H54 (cell line): ENCODE results near the gene THADA.

Source experiments
- DNase-seq: peaks from one replicate; pipeline ENCODE4 v3.0.0; 2011; ENCODE audit warnings: low spot score, mixed read lengths; ENCODE audit not compliant: insufficient read length
- FAIRE-seq: peaks from 3 replicates; lab custom pipeline; 2011; peaks lifted over from hg19 to GRCh38; lab: Jason Lieb, UNC
- POLR2A ChIP-seq: IDR thresholded peaks from 2 replicates; pipeline ENCODE4 v1.6.1; 2011; ENCODE audit warnings: low read depth, mild to moderate bottlenecking, low read length

Gene THADA

GRCh38 chr2:43221763-43222474 lies 373.9 kb downstream of the THADA start:
- FAIRE-seq (peak; percentile 15), DNase-seq (peak; percentile 98)
- TF ChIP-seq POLR2A, result no peak; the same call in 1 of the 2 replicates

GRCh38 chr2:43221124-43221762 lies 374.6 kb downstream of the THADA start:
- DNase-seq, result no peak
- TF ChIP-seq POLR2A, result no peak
- no peak for FAIRE-seq

- FAIRE-seq, result no peak
- TF ChIP-seq POLR2A, result no peak
- DNase-seq, result no peak
These were observed 375.1 kb downstream of the THADA start for GRCh38 chr2:43220760-43221123.

GRCh38 chr2:43220229-43220751 lies 375.5 kb downstream of the THADA start:
- DNase-seq, result no peak
- TF ChIP-seq POLR2A, result no peak
- FAIRE-seq, result no peak

- FAIRE-seq (no peak), DNase-seq (peak; percentile 93)
- peak; percentile 48 for TF ChIP-seq POLR2A
These were observed 376.2 kb downstream of the THADA start for GRCh38 chr2:43219383-43220228.

- FAIRE-seq (no peak), DNase-seq (no peak)
- TF ChIP-seq POLR2A, result no peak
These were observed 377.0 kb downstream of the THADA start for GRCh38 chr2:43218702-43219382.

- no peak for TF ChIP-seq POLR2A
- DNase-seq (no peak), FAIRE-seq (no peak)
These were observed 377.6 kb downstream of the THADA start for GRCh38 chr2:43218155-43218701.

GRCh38 chr2:43217228-43218154 lies 378.3 kb downstream of the THADA start:
- no peak for FAIRE-seq
- TF ChIP-seq POLR2A, result no peak
- no peak for DNase-seq

GRCh38 chr2:43216629-43217028 lies 379.2 kb downstream of the THADA start:
- no peak for TF ChIP-seq POLR2A
- no peak for DNase-seq
- no peak for FAIRE-seq

GRCh38 chr2:43215673-43216255 lies 380.1 kb downstream of the THADA start:
- no peak for TF ChIP-seq POLR2A
- FAIRE-seq, result no peak
- no peak for DNase-seq

GRCh38 chr2:43214253-43214652 lies 381.6 kb downstream of the THADA start:
- no peak for TF ChIP-seq POLR2A
- FAIRE-seq, result no peak
- DNase-seq, result no peak

- FAIRE-seq (no peak), DNase-seq (no peak)
- TF ChIP-seq POLR2A, result no peak
These were observed 382.9 kb downstream of the THADA start for GRCh38 chr2:43212931-43213330.
